Tibial nerve (tissue), 4 donors: Measurements from ENCODE around the gene BGN. TPM values are rescaled to one million over a fixed set of nuclear protein-coding genes. Genes with fewer than 3 reads are reported as not detected.

Experiments
- DNase-seq, 2 donors: peaks; one replicate each; pipeline ENCODE4 v3.0.0-alpha.2; 2019; ENCODE audit warnings: low spot score in 2 of 2
- H3K27ac ChIP-seq, 4 donors: fragments of 200-600 bp; sonication (generic) in 3 of 4; one replicate each; pipeline ENCODE4 v1.5.1; 2017 to 2019; ENCODE audit warnings: mild to moderate bottlenecking in 1 of 4
- H3K27me3 ChIP-seq, 2 donors: fragments of 200-600 bp; sonication (generic) in 1 of 2; one replicate each; pipeline versions ENCODE4 v1.5.1 to v1.6.0; 2017 to 2019
- H3K36me3 ChIP-seq, 3 donors: fragments of 200-600 bp; sonication (generic); one replicate each; pipeline ENCODE4 v1.5.1; 2018 to 2019
- H3K4me1 ChIP-seq, 4 donors: fragments of 200-600 bp; sonication (generic) in 3 of 4; one replicate each; pipeline ENCODE4 v1.5.1; 2017 to 2019
- H3K4me3 ChIP-seq, 4 donors: fragments of 200-600 bp; sonication (generic) in 3 of 4; one replicate each; pipeline ENCODE4 v1.5.1; 2017 to 2019; ENCODE audit warnings: mild to moderate bottlenecking in 1 of 4, moderate library complexity in 1 of 4
- H3K9me3 ChIP-seq, 4 donors: fragments of 200-600 bp; sonication (generic) in 3 of 4; one replicate each; pipeline ENCODE4 v1.5.1; 2017 to 2019
- CTCF ChIP-seq, 5 experiments: fragments of 200-600 bp in 3 of 5; fragments of 450-650 bp in 2 of 5; sonication (generic) in 3 of 5; IDR thresholded peaks; one replicate each; pipeline ENCODE4 v1.5.1; 2016 to 2019; ENCODE audit warnings: antibody characterized with exemption in 5 of 5, mild to moderate bottlenecking in 3 of 5, moderate library complexity in 2 of 5
- EP300 ChIP-seq, 2 donors: sonication (generic); formaldehyde crosslinking; IDR thresholded peaks; one replicate each; pipeline ENCODE4 v1.6.1; 2017; ENCODE audit warnings: antibody characterized with exemption in 2 of 2, mild to moderate bottlenecking in 1 of 2
- POLR2A ChIP-seq, 2 donors: fragments of 450-650 bp; IDR thresholded peaks; one replicate each; pipeline ENCODE4 v1.6.1; 2017; ENCODE audit warnings: antibody characterized with exemption in 2 of 2, mild to moderate bottlenecking in 2 of 2, moderate library complexity in 2 of 2
- WGBS, 2 donors: methylation state at CpG; one replicate each; pipeline ENCODE4 v1.1.5; 2018; 5-methylcytosine and 5-hydroxymethylcytosine counted together
- total RNA-seq, 4 donors: library from RNA; depleted of rRNA; stranded (reverse); fragments of >200 nt; gene quantifications; one replicate each; pipeline ENCODE4 v1.1.0, GENCODE V29; 2016

The BGN gene
- total RNA-seq, 4 donors from 2014 or later: 25.6 to 103 (median 59.0) TPM

GRCh38 chrX:153446950-153447580, 47.7 kb upstream of the BGN start:
- DNase-seq: no peak
- no peaks in the 10 kb centered on the region for H3K4me1 ChIP-seq
- no peak overlapping the region for H3K4me3 ChIP-seq
- H3K9me3 ChIP-seq: no peaks in the 10 kb centered on the region
- peaks cover 0 to 28% (median 0%) of the 10 kb centered on the region in 3 donors for H3K36me3 ChIP-seq
- no peak for TF ChIP-seq CTCF (IDR thresholded peaks at IDR 0.05)
- TF ChIP-seq EP300 (IDR thresholded peaks at IDR 0.05): no peak
- TF ChIP-seq POLR2A (IDR thresholded peaks at IDR 0.05): no peak
- WGBS, 2 donors: 80 to 85% methylated on average over 9 to 16 of the region's 17 CpGs
- H3K27me3 ChIP-seq: no peaks in the 10 kb centered on the region
- no peak overlapping the region for H3K27ac ChIP-seq

- no peak for TF ChIP-seq CTCF (IDR thresholded peaks at IDR 0.05)
- TF ChIP-seq EP300 (IDR thresholded peaks at IDR 0.05): no peak
- no peak for TF ChIP-seq POLR2A (IDR thresholded peaks at IDR 0.05)
- no peak overlapping the region for H3K4me3 ChIP-seq
- H3K9me3 ChIP-seq: no peaks in the 10 kb centered on the region
- H3K27me3 ChIP-seq: no peaks in the 10 kb centered on the region
- peaks cover 0 to 28% (median 0%) of the 10 kb centered on the region in 3 donors for H3K36me3 ChIP-seq
- DNase-seq: no peak
- H3K4me1 ChIP-seq: no peaks in the 10 kb centered on the region
- 30 to 71% methylated on average over 7 of the region's 8 CpGs for WGBS, 2 donors
- no peak overlapping the region for H3K27ac ChIP-seq
Measured at GRCh38 chrX:153447581-153447960, 47.2 kb upstream of the BGN start.

GRCh38 chrX:153448556-153449367, 46.0 kb upstream of the BGN start:
- no peak overlapping the region for H3K27ac ChIP-seq
- H3K27me3 ChIP-seq: no peaks in the 10 kb centered on the region
- TF ChIP-seq CTCF (IDR thresholded peaks at IDR 0.05) (no peak), EP300 (IDR thresholded peaks at IDR 0.05) (no peak), POLR2A (IDR thresholded peaks at IDR 0.05) (no peak)
- H3K9me3 ChIP-seq: no peaks in the 10 kb centered on the region
- DNase-seq: no peak
- H3K36me3 ChIP-seq: peaks cover 0 to 28% (median 0%) of the 10 kb centered on the region in 3 donors
- no peak overlapping the region for H3K4me3 ChIP-seq
- no peaks in the 10 kb centered on the region for H3K4me1 ChIP-seq
- WGBS, 2 donors: 91 to 94% methylated on average over 10 to 20 of the region's 21 CpGs

GRCh38 chrX:153449368-153450113, 45.2 kb upstream of the BGN start:
- WGBS, 2 donors: 83 to 100% methylated on average over 6 to 15 of the region's 15 CpGs
- peaks cover 0 to 35% (median 0%) of the 10 kb centered on the region in 3 donors for H3K36me3 ChIP-seq
- H3K27ac ChIP-seq: no peak overlapping the region
- H3K9me3 ChIP-seq: no peaks in the 10 kb centered on the region
- H3K4me1 ChIP-seq: no peaks in the 10 kb centered on the region
- no peak for DNase-seq
- TF ChIP-seq POLR2A (IDR thresholded peaks at IDR 0.05) (no peak), EP300 (IDR thresholded peaks at IDR 0.05) (no peak), CTCF (IDR thresholded peaks at IDR 0.05) (no peak)
- H3K4me3 ChIP-seq: no peak overlapping the region
- H3K27me3 ChIP-seq: no peaks in the 10 kb centered on the region
